Fibroblast of pulmonary artery (primary cell): ENCODE results near the gene ATG16L2.
A peak's percentile ranks its signal among the peaks of the same experiment; 100 is the strongest.

Source experiments
- DNase-seq: peaks from one replicate; pipeline ENCODE4 v3.0.0-alpha.2; 2010; ENCODE audit warnings: low read depth
- H3K4me3 ChIP-seq: replicated peaks from 2 replicates; pipeline ENCODE4 v1.5.1; 2011; ENCODE audit warnings: low read depth, mild to moderate bottlenecking, control low read depth, low read length, moderate library complexity
- CTCF ChIP-seq: IDR thresholded peaks from 2 replicates; pipeline ENCODE4 v1.5.1; 2011; ENCODE audit warnings: mild to moderate bottlenecking, control low read depth, low read length, inconsistent platforms; ENCODE audit errors: missing control alignments

The ATG16L2 gene

GRCh38 chr11:72871119-72871518, 56.9 kb downstream of the ATG16L2 start:
- TF ChIP-seq CTCF, result no peak
- H3K4me3 ChIP-seq, result no peak overlapping the region

GRCh38 chr11:72872012-72872411, 57.8 kb downstream of the ATG16L2 start:
- TF ChIP-seq CTCF, result no peak
- no peak overlapping the region for H3K4me3 ChIP-seq
- no peak for DNase-seq

More at GRCh38 chr11:72871119-72871518, 56.9 kb downstream of the ATG16L2 start:
- peak; percentile 36 for DNase-seq

GRCh38 chr11:72875736-72876135, 61.5 kb downstream of the ATG16L2 start:
- H3K4me3 ChIP-seq, result no peak overlapping the region
- no peak for DNase-seq
- TF ChIP-seq CTCF, result no peak

- no peak for TF ChIP-seq CTCF
- H3K4me3 ChIP-seq, result no peak overlapping the region
- no peak for DNase-seq
Observed at GRCh38 chr11:72876147-72876546, 61.9 kb downstream of the ATG16L2 start.
